GM21723 (cell line): Measurements from ENCODE around the gene JADE3.

Experiments
- ATAC-seq: cut with Tn5 transposase; IDR thresholded peaks from one replicate; pipeline ENCODE4 v1.9.1; 2021; ENCODE audit warnings: mild to moderate bottlenecking, moderate library complexity; ENCODE audit not compliant: unreplicated experiment

JADE3 gene

DNA sequence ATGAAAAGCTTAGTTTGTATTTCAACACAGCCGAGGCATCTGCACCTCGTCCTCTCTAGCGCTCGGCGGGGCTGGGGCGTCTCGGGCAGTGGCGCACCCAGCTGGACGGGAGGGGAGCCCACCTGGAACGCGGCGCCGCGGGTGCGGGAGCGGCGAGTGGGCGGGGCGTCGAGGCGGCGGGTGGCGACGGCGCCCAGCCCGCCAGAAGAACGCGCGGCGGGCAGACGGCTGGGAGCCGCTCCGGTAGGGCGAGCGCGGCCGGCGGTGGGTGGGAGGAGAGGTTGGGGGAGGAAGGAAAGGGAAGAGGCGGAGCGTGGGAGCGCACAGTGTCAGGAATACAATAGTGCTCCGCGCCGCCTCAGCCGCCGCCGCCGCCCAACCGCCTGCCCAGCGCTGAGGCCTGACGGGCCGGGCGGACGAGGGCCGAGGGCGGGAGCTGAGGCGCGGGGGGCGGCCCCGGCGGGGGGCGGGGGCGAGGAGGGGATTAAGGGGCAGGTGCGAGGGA is at the start of gene JADE3:
Gene JADE3 (plus strand): TSS at position 324 of the 505 bp plus-strand sequence. CDS start 72,474 bp downstream, outside the sequence.
- ATAC-seq: no peak

GRCh38 chrX:46863072-46863471 is 49.1 kb upstream of the JADE3 start:
- no peak for ATAC-seq

- ATAC-seq: no peak
Observed at GRCh38 chrX:46864606-46865005, 47.6 kb upstream of the JADE3 start.

DNA sequence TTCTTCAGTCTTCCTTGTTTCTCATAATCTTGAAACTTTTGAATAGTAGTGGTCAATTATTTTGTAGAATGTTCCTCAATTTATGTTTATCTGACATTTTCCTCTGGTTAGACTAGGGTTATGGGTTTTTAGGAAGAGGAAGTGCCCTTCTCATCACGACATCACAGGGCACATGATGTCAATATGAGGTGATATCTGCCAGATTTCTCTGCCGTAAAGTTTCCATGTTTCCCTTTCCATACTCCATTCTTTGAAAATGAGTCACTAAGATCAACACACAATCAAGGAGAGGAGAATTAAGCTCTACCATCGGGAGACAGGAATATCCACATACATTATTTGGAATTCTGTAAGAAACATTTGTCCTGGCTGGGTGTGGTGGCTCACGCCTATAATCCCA is 46.9 kb upstream of the JADE3 start:
- no peak for ATAC-seq

DNA sequence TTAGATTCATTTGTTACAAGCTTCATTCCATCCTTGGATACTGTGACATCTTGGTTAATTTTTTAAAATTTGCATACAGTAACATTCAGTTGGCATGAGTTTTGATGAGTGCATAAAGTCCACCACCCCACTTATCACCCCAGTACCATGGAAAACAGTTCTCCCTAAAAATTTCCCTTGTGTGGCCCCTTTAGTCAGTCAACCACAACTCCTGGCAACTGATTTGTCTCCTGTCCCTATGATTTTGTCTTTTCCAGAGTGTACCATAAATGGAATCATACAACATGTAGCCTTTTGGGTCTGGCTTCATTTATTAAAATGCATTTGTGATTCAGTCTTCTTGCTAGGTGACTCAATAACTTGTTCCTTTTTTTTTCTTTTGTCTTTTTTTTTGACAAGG is 45.5 kb upstream of the JADE3 start:
- no peak for ATAC-seq

DNA sequence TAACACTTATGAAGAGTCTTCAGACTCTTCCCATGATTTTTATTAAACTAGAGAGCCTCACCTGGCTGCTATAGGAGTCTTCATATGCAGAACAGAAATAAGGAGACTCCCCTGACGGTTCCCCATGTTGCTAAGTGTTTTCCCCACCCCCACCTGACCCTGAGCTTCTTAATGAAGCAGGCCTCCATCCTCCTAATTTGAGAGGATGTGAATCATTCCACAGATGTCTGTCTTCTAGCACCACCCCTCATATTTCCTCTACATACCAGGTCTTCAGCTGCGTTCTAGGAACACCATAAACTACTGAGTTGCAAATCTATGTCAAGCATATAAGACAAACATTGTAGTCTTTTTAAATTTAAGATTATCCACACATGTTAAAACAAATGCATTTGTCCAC is 38.5 kb upstream of the JADE3 start:
- ATAC-seq: no peak

DNA sequence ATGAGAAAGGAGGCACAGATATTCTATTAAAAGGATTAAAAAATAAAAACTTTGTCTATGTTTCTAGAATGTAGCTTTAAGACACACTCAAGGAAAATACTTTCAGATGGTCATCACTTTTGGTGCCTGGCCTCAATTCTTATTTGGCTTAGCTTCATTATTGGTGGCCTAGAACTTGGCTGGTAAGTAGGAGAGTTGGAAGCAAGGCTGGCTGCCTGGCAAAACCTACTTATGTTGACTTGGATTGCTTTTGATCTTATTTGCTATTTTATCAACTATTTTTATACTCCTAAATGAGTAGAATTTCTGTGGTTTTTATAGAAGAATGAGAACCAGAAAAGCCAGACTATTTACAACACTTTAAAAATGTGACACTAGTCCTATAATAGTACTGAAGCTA is 35.3 kb upstream of the JADE3 start:
- no peak for ATAC-seq

DNA sequence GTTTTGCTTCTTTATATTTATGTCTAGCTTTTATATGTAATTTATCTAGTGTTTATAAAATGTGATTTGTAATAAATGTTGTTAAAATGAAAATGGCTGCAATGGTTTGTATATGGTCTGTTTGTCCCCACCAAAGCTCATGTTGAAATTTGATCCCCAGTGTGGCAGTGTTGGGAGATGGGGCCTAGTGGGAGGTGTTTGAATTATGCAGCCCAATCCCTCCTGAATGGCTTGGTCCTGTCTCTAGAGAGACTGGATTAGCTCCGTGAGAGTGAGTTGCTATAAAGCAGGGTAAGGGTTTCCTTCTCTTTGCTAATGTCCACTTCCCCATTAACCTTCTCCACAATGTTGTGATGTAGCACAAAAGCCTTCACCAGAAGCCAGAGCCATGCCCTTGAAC is 30.0 kb upstream of the JADE3 start:
- no peak for ATAC-seq

- ATAC-seq: no peak
Observed at GRCh38 chrX:46884799-46885198, 27.4 kb upstream of the JADE3 start.

DNA sequence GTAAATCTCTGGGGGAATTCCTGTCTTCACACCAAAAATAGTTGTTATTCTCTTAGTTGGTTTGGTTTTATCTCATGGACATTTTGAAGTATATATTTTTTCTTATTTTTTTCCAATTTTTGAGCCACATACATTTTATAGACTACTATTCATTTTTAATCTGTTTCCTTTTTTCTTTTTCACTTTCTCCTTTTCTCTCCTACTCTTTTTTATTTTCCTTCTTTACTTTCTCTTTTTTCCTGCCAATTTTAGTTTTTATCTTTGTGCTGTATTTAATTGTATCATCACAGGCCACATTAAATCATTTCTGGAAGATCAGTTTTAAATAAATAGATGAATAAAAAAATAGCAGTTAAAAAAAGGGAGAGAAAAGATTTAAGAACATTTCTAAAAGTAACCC is 14.0 kb upstream of the JADE3 start:
- no peak for ATAC-seq

DNA sequence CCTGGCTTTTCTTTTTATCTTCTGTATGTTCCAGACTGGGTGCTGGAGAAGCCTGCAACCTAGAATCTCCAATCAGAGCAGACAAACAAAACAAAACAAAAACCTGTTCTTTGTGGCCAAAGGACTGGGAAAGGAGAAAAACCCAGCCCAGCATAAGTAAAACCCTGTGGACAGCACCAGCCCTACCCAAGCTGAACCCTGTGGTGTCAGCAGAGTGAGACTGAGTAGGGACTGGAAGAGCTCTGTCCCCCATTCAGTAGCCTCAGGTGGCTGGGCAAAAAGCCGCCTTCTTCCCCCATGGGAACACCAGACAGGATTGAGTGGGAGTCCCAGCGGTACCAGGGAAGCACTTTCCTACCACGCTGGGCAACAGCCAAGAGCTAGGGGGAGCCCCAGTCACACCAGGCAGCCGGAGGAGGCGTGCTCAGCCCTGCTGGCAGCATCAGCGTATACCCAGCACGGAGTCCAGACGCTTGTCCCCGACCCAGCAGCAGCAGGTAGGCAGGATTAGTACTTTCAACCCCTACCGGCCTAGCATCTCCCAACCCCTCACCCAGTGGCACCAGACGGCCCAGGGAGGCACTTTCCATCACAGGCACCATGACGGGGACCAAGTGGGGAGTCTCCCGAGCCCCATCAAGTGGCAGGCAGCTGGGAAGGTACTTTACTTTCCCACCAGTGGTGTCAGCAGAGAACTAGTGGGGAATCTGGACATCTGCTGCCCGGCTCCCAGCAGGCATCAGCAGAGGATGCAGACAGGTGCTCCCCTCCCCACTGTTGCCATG is 8.6 kb upstream of the JADE3 start:
- ATAC-seq: peak; percentile 84

GRCh38 chrX:46904626-46905025 is 7.6 kb upstream of the JADE3 start:
- ATAC-seq: no peak

GRCh38 chrX:46910415-46910814 is 1.8 kb upstream of the JADE3 start:
- no peak for ATAC-seq

GRCh38 chrX:46912603-46913491 is 626 bp downstream of the JADE3 start:
- no peak for ATAC-seq

DNA sequence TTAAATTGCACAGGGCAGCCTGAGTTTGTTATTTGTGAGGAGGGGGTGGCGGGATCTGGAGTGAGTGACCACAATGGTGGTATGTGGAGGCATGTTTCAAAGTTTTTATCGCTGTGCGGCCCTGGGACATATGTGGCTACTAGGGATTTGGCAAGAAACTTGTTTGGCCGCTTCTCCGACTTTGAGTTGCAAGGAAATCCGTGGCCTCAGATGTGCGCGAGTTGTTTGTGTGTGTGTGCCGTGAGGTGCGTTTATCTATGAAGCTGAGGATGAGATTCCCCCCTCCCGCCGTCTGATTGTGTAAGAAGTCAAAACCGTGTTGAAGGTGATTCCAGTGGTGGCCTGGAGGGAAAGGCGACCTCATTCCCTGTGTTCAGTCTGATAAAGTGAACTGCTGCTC is 1.4 kb downstream of the JADE3 start:
- no peak for ATAC-seq

DNA sequence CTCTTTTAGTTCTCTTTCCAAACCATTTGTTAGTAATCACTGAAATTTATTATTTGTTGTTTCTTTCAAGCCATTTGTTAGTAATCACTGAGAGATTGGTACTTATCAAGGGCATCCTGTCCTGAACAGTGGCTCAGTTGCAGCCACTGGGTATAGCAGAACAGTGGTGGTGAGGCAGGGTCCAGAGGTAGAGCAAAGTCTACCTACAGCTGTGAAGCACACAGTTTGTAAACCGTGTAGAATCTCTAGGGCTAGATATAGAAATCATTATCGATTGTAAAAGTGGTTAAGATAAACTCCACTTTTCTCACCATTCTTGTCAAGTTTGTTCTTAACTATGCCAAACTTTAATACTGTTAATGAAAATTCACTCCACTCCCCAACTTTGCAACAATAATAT is 4.1 kb downstream of the JADE3 start:
- no peak for ATAC-seq

GRCh38 chrX:46917622-46918021 is 5.4 kb downstream of the JADE3 start:
- no peak for ATAC-seq

GRCh38 chrX:46918434-46918833 is 6.2 kb downstream of the JADE3 start:
- ATAC-seq: no peak

DNA sequence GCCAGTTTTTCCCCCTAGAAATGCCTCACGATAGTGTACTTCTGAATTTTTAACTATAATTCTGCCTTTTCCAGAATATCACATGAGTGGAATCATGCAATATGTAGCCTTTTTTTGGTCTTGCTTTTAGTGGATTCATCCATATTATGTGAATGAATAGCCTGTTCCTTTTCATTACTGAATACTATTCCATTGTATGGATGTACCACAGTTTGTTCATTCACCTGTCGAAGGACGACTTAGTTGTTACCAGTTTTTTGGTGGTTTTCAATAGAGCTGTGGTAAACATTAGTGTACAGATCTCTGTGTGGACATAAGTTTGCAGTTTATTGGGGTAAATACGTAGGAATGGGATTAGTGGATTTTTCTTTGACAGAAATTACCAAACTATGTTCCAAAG is 8.0 kb downstream of the JADE3 start:
- no peak for ATAC-seq

DNA sequence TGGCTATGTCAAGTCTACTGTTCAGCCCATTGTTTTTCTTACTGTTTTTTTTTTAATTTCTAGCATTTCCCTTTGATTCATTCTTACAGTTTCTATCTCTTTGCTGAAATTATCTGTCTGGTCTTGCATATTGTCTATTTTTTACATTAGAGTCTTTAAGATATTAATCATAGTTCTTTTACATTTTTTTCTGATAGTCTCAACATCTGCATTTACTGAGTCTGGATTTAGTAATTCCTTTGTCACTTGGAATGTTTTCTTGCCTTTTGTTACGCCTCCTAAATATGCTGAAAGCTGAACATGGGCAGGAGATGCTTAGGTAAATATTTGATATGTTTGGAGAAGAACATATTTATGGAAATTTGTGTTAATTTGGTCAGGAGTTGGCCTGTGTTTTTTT is 10.4 kb downstream of the JADE3 start:
- ATAC-seq: no peak

GRCh38 chrX:46927718-46928117 is 15.5 kb downstream of the JADE3 start:
- no peak for ATAC-seq
